Measurements from ENCODE around the gene BORCS5. TPM values are rescaled to one million over a fixed set of nuclear protein-coding genes. Genes with fewer than 3 reads are reported as not detected.
"Not testable (repeated sequence)": the region's sequence is repeated elsewhere in the genome, so short reads cannot be mapped to it uniquely, and the experiment has no call there.

Gene BORCS5
- total RNA-seq (2014; rRNA removed; shearing (Covaris generic)) (9.6 and 10.4 TPM in 2 replicates), total RNA-seq (2022) (22.9 and 25.3 TPM in 2 replicates), Bru-seq, nascent RNA (percentile 72 among the genes with signal in this experiment), BruChase-seq, experiment 1, labeled RNA remaining after a 6-hour chase (percentile 75 among the genes with signal in this experiment), BruChase-seq, experiment 2, labeled RNA remaining after a 2-hour chase (percentile 66 among the genes with signal in this experiment)
- long read RNA-seq, full-length matches to known transcripts, result 32 of 38 reads
- long read RNA-seq, partial matches to known transcripts, result 0 of 38 reads
- long read RNA-seq, other reads (novel, unspliced or antisense), result 6 of 38 reads

DNA sequence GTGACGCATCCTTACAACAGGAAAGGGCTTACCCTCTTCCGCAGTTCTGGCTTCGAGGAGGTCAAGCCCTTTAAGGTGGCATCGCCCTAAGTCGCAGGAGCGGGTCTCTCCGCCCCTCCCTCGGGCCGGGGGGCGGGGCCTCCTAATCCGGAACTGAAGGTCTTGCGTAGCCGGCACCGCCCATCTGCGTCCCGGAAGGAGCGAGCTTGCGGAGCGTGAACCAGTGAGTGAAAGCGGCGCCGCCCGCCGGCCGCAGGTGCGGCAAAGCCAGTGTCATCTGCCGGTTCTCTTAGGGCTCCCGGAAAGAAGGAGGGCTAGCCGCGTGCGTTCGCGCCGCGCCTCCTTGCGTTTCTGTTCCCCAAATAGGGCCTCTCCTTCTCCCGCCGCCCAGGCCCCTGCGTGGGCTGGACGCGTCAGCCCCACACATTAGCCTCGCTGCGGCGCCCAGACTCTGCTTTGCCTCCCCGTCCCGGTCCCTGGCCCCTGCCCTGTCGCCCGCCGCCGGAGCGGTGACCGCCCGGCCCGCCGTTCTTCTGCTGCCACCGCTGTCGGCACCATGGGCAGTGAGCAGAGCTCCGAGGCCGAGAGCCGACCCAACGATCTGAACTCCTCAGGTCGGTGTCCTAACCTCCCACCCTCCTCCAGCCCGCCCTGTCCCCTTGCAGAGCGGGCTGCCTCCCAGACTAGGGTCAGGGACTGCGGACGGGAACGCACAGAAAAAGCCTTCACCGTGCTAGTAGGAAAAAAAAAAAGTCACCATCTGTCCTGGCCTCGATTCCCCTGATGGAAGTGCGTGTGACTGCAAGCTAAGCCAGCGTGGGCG lies at the start of gene BORCS5:
BORCS5 (plus strand) TSS at position 183 of the 823 bp plus-strand sequence; CDS start at position 557, 374 bp downstream.
- intact Hi-C loops (cut with micrococcal nuclease; ENCODE audit: unreplicated experiment), result loop anchor here (1.0 to 10.0 kb wide), 7 partner anchors 205 to 1962 kb away; partner anchors contain the start of genes CDKN1B, DUSP16, GPR19 and KLRK1
- TF ChIP-seq EZH2phosphoT487 (IDR thresholded peaks at IDR 0.05; ENCODE audit: borderline replicate concordance, low read depth, low read length) (no peak), CTCF (conservative IDR thresholded peaks at IDR 0.05; ENCODE audit: low read length) (peak; percentile 55)
- Histone ChIP-seq H3K4me2 (ENCODE audit: low read length) (peak within 1 kb of the TSS; percentile 99), H3K27ac (ENCODE audit: low read depth, low read length, poor library complexity, severe bottlenecking) (peak within 1 kb of the TSS; percentile 82), H3K4me3 (ENCODE audit: low read depth, low read length, poor library complexity, severe bottlenecking) (peak within 1 kb of the TSS; percentile 81), H3K9me3 (ENCODE audit: low read length) (no peaks in the 10 kb centered on the region), H4K20me1 (ENCODE audit: insufficient read depth, low read length) (no peaks in the 10 kb centered on the region), H3K79me2 (ENCODE audit: insufficient read depth, low read depth, low read length) (peaks cover 18% of the 10 kb centered on the region; the same call in 1 of the 2 replicates), H2AFZ (ENCODE audit: low read length) (peak within 1 kb of the TSS; percentile 95), H3K9me2 (ENCODE audit: insufficient read depth, low read length) (no peaks in the 10 kb centered on the region), H3K4me1 (ENCODE audit: insufficient read depth, low read length, poor library complexity, severe bottlenecking) (peaks cover 18% of the 10 kb centered on the region), H3K36me3 (ENCODE audit: insufficient read depth, low read length) (peaks cover 10% of the 10 kb centered on the region; the same call in 1 of the 2 replicates)
- peak; percentile 99 for DNase-seq (ENCODE audit: low spot score)
- ChIA-PET CTCF (ENCODE audit: unreplicated experiment) (no interaction called here), POLR2A (interaction anchor here (0.6 to 3.4 kb wide), 30 partner anchors 8 to 1754 kb away, joined by 3 to 24 read pairs (median 4); partner anchors contain the start of gene GPR19)
- BruUV-seq (replicated peaks), result no TSS peak

- DNase-seq (ENCODE audit: low spot score); H3K79me2 ChIP-seq (ENCODE audit: insufficient read depth, low read depth, low read length); H3K4me3 ChIP-seq (ENCODE audit: low read depth, low read length, poor library complexity, severe bottlenecking); H3K9me3 ChIP-seq (ENCODE audit: low read length); H2AFZ ChIP-seq (ENCODE audit: low read length); intact Hi-C loops (cut with micrococcal nuclease; ENCODE audit: unreplicated experiment); H3K27ac ChIP-seq (ENCODE audit: low read depth, low read length, poor library complexity, severe bottlenecking); H3K4me2 ChIP-seq (ENCODE audit: low read length); H4K20me1 ChIP-seq (ENCODE audit: insufficient read depth, low read length); BruUV-seq (replicated peaks); CTCF ChIA-PET (ENCODE audit: unreplicated experiment); H3K4me1 ChIP-seq (ENCODE audit: insufficient read depth, low read length, poor library complexity, severe bottlenecking); H3K36me3 ChIP-seq (ENCODE audit: insufficient read depth, low read length); H3K9me2 ChIP-seq (ENCODE audit: insufficient read depth, low read length): not testable (repeated sequence)
- POLR2A ChIA-PET, result interaction anchor here (0.6 to 0.8 kb wide), 3 partner anchors 9 to 1677 kb away, joined by 3 to 9 read pairs (median 3); no protein-coding TSS in a partner anchor
Observed at GRCh38 chr12:12310695-12311094, 46.2 kb upstream of the BORCS5 start.

DNA sequence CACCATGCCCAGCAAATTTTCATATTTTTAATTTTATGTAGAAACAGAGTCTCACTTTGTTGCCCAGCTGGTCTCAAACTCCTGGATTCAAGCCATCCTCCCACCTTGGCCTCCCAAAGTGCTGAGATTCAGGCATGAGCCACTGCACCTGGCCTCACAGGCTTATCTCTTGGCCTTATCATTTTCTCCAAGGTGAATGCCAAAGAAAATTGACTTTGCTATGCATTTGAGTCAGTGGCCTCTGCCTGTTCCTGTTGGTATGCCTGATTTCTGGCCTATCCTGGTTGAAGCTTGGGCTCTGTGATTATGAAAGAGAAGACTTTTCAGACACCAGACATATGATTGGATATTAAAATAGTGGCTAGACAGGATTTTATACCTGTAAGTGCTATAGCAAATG lies 41.0 kb upstream of the BORCS5 start:
- no peak overlapping the region for H3K27ac ChIP-seq (ENCODE audit: low read depth, low read length, poor library complexity, severe bottlenecking)
- intact Hi-C loops (cut with micrococcal nuclease; ENCODE audit: unreplicated experiment), result no loop called here
- H3K9me2 ChIP-seq (ENCODE audit: insufficient read depth, low read length), result no peaks in the 10 kb centered on the region
- no peaks in the 10 kb centered on the region for H3K9me3 ChIP-seq (ENCODE audit: low read length)
- no peak for TF ChIP-seq EZH2phosphoT487 (IDR thresholded peaks at IDR 0.05; ENCODE audit: borderline replicate concordance, low read depth, low read length)
- POLR2A ChIA-PET, result interaction anchor here (0.6 to 0.7 kb wide), 2 partner anchors 51 to 189 kb away, joined by 3 to 6 read pairs; no protein-coding TSS in a partner anchor
- no peak overlapping the region for H2AFZ ChIP-seq (ENCODE audit: low read length)
- H4K20me1 ChIP-seq (ENCODE audit: insufficient read depth, low read length), result no peaks in the 10 kb centered on the region
- no peak for DNase-seq (ENCODE audit: low spot score)
- CTCF ChIA-PET (ENCODE audit: unreplicated experiment), result no interaction called here
- no peaks in the 10 kb centered on the region for H3K36me3 ChIP-seq (ENCODE audit: insufficient read depth, low read length)
- no peak overlapping the region for H3K4me2 ChIP-seq (ENCODE audit: low read length)
- H3K4me1 ChIP-seq (ENCODE audit: insufficient read depth, low read length, poor library complexity, severe bottlenecking), result no peaks in the 10 kb centered on the region
- no peaks in the 10 kb centered on the region for H3K79me2 ChIP-seq (ENCODE audit: insufficient read depth, low read depth, low read length)
- no TSS peak for BruUV-seq (replicated peaks)
- H3K4me3 ChIP-seq (ENCODE audit: low read depth, low read length, poor library complexity, severe bottlenecking), result no peak overlapping the region
